Retinal pigment epithelial cell (primary cell): Measurements from ENCODE around the gene GALNT12.
A peak's percentile ranks its signal among the peaks of the same experiment; 100 is the strongest.

Source experiments
- DNase-seq: peaks from one replicate; pipeline ENCODE4 v3.0.0-alpha.2; 2010; ENCODE audit warnings: low read depth
- H3K4me3 ChIP-seq: 2 replicates; pipeline ENCODE4 v1.5.1; 2011; ENCODE audit warnings: mild to moderate bottlenecking, low read length, control low read depth, moderate library complexity
- CTCF ChIP-seq: conservative IDR thresholded peaks from 2 replicates; pipeline ENCODE4 v1.5.1; 2011; ENCODE audit warnings: low read depth, low read length, control low read depth, inconsistent platforms

Gene GALNT12

GRCh38 chr9:98866435-98867102 lies 59.1 kb downstream of the GALNT12 start:
- DNase-seq = no peak
- no peak overlapping the region for H3K4me3 ChIP-seq
- no peak for TF ChIP-seq CTCF

- no peak for TF ChIP-seq CTCF
- no peak for DNase-seq
- H3K4me3 ChIP-seq = no peak overlapping the region
Measured at GRCh38 chr9:98867103-98867428, 59.6 kb downstream of the GALNT12 start.

- H3K4me3 ChIP-seq = no peak overlapping the region
- DNase-seq = no peak
- no peak for TF ChIP-seq CTCF
Measured at GRCh38 chr9:98867429-98868168, 60.1 kb downstream of the GALNT12 start.

- peak; percentile 85 for DNase-seq
- H3K4me3 ChIP-seq = no peak overlapping the region
- TF ChIP-seq CTCF = no peak
Measured at GRCh38 chr9:98869078-98869745, 61.7 kb downstream of the GALNT12 start.

GRCh38 chr9:98869866-98870265 lies 62.4 kb downstream of the GALNT12 start:
- TF ChIP-seq CTCF = no peak
- DNase-seq = no peak
- no peak overlapping the region for H3K4me3 ChIP-seq

GRCh38 chr9:98870782-98871557 lies 63.5 kb downstream of the GALNT12 start:
- DNase-seq = no peak
- no peak for TF ChIP-seq CTCF
- H3K4me3 ChIP-seq = no peak overlapping the region
